GM19351 (cell line): ENCODE data around the gene SYCE3.
A peak's percentile ranks its signal among the peaks of the same experiment; 100 is the strongest.

Source experiments
- ATAC-seq: cut with Tn5 transposase; IDR thresholded peaks from one replicate; pipeline ENCODE4 v1.9.1; 2021; ENCODE audit warnings: mild to moderate bottlenecking, moderate library complexity; ENCODE audit not compliant: unreplicated experiment

Gene SYCE3

DNA sequence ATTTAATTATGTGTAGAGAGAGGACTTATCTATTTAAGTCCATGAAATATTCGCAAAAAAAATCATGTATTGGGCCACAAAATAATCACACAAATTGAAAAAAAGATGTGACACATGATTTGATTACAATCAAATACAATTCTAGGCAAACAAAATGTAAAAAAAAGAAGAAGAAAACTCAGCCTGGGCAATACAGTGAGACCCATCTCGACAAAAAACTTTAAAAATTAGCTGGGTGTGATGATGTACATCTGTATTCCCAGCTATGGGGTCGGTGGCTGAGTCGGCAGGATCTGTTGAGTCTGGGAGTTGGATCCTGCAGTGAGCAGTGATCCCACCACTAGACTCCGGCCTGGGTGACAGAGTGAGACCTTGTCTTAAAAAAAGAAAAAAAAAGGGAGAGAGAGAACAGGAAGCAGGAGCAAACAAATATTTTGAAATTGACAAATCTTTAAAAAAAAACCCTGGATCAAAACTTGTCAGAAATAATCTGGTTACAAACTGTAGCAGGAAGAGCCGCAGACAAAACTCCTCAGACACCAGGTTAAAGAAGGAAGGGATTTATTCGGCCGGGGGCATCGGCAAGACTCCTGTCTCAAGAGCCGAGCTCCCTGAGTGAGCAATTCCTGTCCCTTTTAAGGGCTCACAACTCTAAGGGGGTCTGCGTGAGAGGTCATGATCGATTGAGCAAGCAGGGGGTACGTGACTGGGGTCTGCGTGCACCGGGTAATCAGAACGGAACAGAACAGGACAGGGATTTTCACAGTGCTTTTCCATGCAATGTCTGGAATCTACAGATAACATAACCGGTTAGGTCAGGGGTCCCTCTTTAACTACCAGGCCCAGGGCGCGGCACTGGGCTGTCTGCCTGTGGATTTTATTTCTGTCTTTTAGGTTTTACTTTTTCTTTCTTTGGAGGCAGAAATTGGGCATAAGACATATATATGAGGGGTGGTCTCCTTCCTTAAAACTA, 29.6 kb downstream of the SYCE3 start:
- no peak for ATAC-seq

DNA sequence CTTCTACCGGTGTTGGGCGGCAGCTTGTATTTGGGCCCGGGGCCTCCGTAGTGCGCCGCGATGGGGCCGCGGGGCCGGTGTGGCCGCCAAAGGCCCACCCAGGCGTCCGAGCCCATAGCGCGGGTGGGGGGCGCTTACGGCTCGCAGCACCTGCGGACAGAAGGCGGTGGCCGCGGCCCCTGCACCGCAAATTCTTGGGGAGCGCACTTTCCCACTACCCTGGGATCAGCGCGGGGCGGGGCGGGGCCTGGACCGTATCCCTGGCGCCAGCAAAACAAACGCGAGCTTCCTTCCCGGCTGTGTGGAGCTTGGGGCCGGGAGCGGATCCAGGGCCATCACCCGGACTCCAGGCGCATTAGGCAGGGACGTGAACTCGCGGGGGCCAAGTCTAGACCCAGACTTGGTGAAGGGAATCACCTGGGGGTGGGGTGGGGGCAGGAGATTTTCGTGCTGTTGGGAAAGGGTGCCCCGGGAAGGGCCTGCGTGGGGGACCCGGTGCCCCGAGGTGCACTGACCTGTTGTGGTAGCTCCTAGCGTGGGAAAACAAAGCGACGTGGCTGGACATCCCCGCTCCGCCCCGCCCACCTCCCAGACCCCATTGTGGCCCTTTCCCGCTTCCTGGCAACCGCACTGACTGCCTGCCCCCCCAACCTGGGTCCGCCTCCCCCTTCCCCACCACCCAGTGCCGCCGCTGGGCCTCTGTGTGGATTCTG, 30.6 kb downstream of the SYCE3 start:
- ATAC-seq: no peak

DNA sequence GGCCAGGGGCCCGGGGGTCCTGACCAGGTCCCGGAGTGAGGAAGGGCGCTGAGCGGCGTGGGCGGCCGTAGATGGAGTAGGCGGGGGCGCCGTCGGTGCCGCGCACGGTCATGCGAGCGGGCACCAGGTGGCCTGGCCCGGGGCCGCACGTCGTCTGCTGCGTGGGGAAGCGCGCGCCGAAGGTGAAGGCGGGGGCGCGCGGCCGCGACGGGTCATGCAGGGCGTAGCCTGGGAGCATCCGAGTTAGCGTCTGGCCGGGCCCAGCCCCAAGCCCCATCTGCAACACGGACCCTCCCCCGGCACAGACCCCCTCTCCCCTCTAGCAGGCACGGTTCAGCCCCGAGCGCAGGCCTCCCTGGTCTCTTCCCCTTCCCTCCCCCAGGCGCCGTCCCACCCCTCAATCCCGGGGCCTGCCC, 31.2 kb downstream of the SYCE3 start:
- no peak for ATAC-seq

DNA sequence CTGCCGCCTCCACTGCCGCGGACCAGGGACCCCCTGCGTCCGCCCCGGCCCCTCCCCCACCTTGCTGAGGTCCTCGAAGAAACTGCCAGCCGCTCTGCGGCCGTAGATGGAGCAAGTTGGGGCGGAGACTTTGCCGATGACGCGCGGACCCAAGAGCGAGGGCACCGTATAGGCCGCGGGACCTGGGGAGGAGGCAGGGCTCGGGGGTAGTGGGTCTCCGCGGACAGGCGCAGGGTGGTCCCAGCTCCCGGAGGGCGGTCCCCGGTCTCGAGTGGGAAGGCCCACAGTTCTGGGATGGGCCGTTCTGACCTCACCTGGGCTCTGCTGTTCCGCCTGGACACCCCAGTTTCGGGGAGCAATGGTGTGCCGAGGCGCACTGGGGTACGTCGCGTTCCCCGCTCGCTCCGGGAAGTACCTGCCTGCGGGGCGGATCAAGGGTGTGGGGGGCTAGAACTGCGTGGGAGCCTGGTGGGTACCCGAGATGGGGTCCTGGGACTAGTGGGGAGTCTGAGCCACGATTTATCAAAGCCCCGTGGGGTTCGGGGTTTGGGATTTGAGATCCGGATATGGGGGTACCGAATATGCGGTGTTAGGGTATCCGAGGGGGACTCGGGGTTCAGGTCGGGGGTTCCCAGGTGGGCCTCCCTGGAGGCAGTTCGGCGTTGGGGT, 31.7 kb downstream of the SYCE3 start:
- ATAC-seq: no peak

DNA sequence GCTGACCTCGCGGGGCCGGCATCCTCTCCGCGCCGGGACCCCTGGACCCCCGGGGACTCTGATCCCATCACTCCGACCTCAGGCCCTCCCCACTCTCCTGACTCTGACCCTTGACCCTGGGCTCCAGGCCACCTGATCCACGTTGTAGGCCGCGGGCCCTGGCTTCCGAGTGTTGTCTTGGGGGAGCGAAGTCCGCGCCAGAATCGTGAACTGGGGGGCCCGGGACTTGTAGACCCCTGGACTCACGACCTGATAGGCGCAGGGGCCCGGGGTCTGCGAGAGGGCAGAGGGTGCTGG, 32.2 kb downstream of the SYCE3 start:
- ATAC-seq: no peak

DNA sequence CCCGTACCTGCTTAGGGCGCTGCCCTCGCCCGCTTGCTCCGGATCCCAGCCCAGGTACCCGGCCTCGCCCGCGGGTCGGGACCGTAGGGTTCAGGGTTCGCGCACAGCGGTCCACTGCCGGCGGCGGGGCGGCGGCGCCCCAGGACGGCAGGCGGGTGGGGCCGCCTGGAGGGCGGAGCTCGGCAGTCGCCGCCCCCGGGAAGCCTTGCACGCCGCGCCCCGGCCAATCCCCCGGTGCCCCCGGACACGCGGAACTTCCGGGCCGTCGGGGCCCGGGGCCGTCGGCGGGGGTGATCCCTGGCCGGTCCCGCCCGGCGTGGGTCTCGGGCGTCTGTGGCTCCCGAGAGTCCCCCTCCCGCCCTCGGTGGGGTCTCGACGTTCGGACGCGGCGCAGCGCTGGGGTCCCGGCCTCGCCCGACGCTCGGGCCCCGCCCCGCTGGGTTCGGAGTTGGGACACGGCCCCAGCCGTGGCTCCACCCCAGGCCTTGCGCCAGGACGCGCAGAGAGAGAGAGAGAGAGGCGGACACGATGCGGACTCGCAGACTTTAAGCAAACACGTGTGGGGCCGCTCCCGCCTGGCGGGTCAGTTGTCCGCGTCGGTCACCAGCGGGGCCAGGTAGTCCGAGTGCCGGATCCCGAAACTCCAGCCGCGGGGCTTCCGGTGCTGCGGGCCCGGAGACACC, 32.7 kb downstream of the SYCE3 start, which contains the start of gene TYMP:
TYMP (minus strand) TSS at position 116 of the 683 bp plus-strand sequence. CDS start 303 bp downstream, outside the sequence.
- ATAC-seq: no peak

DNA sequence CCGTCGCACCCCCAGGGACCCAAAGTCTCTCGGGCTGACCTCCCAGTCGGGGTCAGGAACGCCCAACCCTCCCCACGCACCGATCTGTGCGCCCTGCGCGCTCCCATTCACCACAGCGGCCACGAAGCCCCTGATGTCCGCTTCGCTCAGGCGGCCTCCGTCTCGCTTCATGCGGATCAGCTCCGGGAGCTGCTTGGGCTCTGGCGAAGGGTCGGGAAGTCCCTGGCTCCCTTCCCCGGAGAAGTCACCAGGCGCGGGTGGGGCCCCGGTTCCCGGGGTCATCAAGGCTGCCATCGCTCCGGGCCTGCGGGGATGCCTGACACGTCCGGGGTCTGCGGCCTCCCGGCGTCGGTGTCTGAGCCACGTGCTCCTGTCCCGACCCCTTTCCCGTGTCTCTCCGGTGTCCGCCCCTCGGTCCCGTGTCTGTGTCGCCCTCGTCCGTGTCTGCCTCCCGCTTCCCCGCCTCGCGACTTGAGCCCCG, 33.3 kb downstream of the SYCE3 start:
- ATAC-seq: no peak

DNA sequence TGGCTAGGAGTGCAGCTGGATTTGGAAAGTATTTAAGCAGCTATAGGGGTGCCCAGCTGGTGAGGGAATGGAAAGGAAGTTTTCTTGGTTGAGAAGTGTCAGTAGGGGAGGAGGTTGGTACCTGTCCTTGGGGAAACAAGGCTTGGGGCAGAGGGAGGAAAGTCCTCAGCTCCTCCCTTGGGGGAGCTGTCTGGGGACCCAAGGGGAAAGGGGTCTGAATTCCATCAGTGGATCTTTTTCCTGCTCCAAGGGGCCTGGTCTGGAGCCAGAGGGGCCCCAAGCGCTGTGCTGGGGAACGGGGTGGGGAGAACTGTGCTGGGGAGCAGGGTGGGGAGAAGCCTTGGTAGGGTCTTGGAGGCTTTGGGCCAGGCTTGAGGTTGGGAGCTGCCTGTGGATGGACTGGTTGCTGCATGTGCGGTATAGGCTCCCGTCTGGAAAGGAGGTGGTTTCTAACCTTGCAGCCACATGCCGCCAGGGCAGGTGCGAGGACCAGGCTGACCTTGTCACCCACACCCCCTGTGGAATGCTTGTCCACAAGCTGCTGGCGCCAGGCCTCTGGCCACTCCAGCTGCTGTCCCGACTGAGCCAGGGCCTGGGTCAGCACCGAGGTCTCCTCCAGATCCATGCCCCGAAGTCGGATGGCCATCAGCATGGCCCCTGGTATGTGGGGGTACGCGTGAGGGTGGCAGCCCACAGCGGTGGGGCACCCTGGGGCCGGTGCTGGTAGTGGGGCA, 33.9 kb downstream of the SYCE3 start:
- no peak for ATAC-seq

DNA sequence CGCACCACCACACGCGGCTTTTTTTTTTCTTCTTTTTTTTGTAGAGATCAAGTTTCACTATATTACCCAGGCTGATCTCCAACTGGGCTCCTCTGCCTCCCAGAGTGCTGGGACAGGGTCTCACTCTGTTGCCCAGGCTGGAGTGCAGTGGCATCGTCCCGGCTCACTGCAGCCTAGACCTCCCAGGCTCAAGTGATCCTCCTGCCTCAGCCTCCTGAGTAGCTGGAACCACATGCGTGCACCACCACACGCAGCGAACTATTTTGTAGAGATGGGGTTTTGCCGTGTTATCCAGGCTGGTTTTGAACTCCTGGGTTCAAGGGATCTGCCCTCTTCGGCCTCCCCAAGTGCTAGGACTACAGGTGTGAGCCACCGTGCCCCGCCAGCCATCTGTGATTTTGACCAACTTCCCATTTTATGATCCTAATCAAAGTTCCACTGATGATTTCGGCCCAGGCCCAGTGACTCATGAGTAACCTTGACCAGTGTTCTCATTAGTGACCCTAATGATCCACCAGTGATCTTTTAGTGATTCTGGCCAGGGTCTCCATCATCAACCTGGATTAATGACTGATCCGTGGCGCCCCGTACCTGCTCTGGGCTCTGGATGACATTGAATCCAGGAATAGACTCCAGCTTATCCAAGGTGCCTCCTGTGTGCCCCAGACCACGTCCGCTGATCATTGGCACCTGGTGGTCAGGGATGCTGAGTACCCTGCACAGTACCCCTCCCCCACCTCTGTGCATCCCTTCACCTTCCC, 34.6 kb downstream of the SYCE3 start:
- no peak for ATAC-seq

DNA sequence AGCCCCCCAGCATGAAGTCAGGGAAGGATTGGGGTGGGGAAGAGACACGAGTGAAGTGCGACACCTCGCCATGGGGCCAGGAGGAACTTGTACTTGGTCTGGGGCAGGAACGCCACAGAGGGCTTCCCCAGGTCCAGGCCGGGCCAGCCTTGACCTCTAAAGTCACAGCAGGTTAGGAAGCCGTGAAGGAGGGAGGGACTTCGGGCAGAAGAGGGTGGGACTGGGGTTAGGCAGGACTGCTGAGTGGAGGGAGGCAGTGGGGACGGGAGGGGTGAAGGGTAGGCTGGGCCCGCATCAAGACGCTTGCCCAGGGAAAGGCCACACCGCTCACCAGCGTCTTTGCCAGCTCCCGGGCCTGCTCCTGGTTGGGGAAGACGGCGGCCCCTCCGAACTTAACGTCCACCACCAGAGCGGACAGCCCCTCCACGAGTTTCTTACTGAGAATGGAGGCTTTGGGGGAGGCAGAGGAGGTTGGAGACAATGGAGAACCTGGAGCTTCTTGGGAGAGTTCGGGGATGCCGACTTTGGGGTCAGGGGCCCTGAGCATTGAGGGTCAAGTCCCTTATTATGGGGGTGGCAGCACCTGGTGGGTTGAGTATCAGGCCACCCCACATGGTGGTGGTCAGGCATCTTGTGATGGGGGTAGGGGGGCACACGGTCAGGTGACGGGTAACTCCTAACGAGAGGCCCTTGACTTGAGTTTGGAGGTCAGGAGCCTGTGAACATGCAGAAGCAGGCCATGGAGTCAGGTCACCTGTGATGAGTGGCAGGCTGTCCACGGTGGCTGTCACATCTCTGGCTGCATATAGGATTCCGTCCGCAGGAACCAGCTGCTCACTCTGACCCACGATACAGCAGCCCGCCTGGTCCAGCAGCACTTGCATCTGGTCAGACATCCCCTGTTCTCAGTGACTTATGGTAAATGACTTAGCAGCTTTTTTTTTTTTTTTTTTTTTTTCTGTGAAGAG, 35.6 kb downstream of the SYCE3 start:
- no peak for ATAC-seq

DNA sequence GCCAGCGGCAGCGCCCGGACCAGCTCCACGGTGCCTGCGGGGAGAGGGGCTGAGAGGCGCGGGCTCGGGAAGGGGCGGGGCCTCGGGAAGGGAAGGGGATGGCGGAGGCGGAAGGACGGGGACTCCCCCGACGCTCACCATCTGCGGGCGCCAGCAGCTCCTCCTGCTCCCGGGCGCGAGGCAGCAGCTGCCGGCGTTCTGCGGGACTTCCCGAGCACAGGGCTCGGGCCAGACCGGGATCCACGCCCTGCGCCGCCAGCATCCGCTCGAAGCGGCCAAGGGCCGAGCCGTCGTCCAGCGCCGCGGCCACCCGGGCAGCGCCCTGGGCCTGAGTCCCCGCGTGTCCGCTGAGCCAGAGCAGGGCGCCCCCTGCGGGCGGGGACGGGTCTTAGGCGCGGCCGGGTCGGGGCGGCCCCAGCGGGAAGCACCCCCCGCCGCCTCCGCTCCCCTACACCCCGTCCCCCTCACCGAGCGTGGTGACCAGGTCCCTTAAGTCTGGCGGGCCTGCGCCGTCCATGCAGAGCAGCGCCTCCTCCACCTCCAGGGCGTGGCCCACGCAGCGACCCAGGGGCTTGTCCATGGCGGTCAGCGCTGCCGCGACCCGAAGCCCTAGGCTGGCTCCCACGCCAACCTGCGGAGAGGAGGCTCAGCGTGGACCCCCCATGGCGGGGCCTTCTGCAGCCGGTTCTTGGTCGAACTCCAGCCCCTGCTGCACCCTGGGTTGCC, 36.4 kb downstream of the SYCE3 start:
- peak; percentile 26 for ATAC-seq

DNA sequence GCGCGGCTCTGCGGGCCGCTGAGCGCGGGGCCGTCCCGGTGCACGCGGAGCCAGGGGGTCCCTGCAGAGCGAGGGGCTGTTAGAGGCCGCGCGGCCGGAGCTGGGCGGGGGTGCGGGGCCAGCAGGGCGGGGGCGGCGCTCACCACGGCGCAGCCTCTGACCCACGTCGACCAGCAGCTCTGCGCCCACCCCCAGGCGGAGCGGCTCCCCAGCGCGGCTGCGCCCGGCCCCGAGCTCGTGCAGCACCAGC, 36.9 kb downstream of the SYCE3 start:
- ATAC-seq: no peak

DNA sequence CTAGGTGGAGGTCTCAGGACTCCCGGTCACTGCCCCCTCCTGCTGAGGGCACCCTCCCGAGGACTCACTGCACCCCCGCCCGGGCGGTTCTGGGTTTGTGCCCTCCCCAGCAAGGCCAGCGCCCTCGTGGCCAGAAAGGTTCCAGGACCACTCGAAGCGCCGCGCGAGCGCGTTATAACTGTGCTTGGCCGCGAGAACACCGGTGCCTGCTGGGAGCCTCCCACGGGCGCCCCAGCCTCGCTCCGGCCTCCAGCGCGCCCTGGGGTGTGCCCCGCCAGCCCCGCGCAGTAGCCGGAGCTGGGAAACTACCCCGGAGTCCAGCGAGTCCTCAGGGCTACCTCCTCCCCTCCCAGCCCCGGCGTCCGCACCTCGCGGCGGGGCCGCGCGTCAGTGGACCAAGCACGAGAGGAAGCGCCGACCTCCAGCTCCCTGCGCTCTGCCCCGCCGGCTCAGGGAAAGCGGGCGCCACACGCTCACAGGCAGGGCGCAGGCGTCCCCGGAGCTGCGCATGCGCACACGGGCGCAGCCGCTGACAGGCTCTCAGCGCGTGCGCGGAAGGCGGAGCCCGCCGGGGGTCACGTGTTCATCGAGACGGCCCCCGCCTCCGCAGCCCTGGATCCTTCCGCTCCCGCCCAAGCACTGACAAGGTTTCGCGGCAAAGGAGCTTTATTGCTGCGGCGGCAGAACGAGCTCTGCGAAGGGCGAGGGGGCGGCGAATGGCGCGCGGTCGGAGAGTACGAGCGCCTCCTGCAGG, 37.4 kb downstream of the SYCE3 start, which contains the start of gene SCO2:
SCO2 (minus strand) TSS at position 495 of the 754 bp plus-strand sequence. CDS start 1,187 bp downstream, outside the sequence.
- peak; percentile 34 for ATAC-seq

DNA sequence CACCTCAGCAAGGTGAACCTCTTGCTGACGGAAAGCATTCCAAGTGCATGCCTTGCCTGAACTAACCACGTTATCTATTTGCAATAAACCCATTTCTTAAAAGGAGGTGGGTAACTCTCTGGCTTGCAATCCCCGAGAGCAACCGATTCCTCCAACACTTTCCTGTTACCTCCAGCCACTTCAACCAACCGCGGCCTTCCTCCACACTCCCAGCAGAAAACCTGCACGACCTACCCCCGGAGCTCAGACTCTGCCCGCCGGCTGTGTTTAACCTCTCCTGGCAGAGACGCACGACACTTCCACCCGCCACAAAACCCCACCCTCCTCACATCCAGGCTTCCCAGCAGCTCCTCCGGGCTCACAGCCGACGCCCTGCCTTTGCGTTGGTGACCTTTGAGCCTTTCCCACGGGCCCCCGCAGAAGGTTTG, 38.0 kb downstream of the SYCE3 start:
- no peak for ATAC-seq

DNA sequence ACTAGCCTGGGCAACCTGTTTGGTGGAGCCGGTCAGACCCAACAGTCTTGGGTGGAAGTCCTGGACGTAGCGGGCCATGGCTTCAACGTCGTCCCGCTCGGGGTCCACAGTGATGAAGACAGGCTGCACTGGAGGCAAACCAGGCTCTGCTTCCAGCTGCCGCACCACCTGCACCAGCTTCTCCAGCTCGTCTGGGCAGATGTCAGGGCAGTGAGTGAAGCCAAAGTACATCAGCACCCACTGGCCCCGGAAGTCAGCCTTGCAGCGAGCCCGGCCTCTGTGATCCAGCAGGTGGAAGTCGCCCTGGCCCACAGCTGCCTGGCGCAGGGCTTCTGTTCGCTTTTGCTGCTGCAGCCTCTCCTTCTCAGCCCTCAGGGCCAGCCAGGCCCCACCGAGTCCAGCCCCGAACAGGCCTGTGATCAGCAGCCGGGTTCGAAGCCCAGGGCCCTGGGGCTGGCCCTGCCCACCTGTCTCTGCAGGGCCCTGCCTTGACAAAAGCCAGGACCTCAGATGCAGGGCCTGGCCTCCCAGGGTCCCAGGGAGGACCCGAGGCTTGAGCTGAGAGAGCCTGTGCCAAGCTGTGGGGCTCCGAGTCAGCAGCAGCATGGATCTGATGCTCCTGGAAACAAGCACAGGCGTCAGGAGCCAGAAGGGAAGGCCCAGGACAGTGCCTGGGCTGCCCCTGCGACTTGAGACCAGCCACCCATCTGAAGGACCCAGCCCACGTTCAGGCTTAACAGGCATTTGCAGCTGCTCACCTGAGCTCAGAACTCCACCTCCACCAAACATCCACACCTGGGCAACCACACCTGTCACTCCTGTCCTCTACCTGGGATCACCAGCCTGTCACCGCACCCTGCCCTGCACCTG, 38.7 kb downstream of the SYCE3 start:
- ATAC-seq: no peak

DNA sequence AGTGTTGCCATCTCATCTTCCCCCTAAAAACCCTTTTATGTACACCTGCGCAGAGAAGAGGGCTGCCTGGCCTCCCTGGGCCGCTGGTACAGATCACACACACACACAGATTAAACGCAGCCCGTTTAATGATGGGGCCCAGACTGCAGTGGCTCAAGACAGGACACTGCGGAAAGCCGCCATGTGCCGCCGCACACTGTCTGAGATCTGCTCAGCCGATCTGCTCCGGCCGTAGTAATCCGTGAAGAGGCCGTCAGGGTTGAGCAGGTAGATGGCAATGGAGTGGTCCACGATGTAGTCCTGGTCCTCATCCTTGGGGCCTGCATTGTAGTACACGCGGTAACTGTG, 39.3 kb downstream of the SYCE3 start:
- no peak for ATAC-seq
